Tibial artery (tissue), 4 donors: ENCODE results near the gene CLCN5.
"Not testable (repeated sequence)": the region's sequence is repeated elsewhere in the genome, so short reads cannot be mapped to it uniquely, and the experiment has no call there.

ENCODE experiments used
- DNase-seq, 2 donors: peaks; one replicate each; pipeline ENCODE4 v3.0.0-alpha.2; 2019
- H3K27ac ChIP-seq, 2 donors: fragments of 200-600 bp; sonication (generic) in 1 of 2; 1 replicate in 1 of 2; 2 replicates in 1 of 2; pipeline ENCODE4 v1.5.1; 2018 to 2019; ENCODE audit warnings: mild to moderate bottlenecking in 1 of 2
- H3K27me3 ChIP-seq, 2 donors: fragments of 200-600 bp; sonication (generic) in 1 of 2; one replicate each; pipeline versions ENCODE4 v1.5.1 to v1.6.0; 2016 to 2019
- H3K36me3 ChIP-seq, 3 donors: fragments of 200-600 bp; sonication (generic) in 2 of 3; one replicate each; pipeline ENCODE4 v1.5.1; 2016 to 2019; ENCODE audit warnings: mild to moderate bottlenecking in 2 of 3
- H3K4me1 ChIP-seq, 4 donors: fragments of 200-600 bp; sonication (generic) in 2 of 4; 1 replicate in 3 of 4; 2 replicates in 1 of 4; pipeline ENCODE4 v1.5.1; 2016 to 2019
- H3K4me3 ChIP-seq, 2 donors: fragments of 200-600 bp; sonication (generic) in 1 of 2; 1 replicate in 1 of 2; 2 replicates in 1 of 2; pipeline ENCODE4 v1.5.1; 2018 to 2019; ENCODE audit warnings: mild to moderate bottlenecking in 2 of 2
- H3K9me3 ChIP-seq, 3 donors: fragments of 200-600 bp; sonication (generic) in 1 of 3; one replicate each; pipeline ENCODE4 v1.5.1; 2016 to 2019
- CTCF ChIP-seq, 2 experiments: fragments of 200-600 bp in 1 of 2; fragments of 450-650 bp in 1 of 2; IDR thresholded peaks; one replicate each; pipeline ENCODE4 v1.5.1; 2017 to 2019; ENCODE audit warnings: antibody characterized with exemption in 2 of 2, mild to moderate bottlenecking in 1 of 2, moderate library complexity in 1 of 2
- intact Hi-C: fragments of 100-400 bp; cut with DNase I; formaldehyde crosslinking; loops from one replicate; pipeline ENCODE4 v1.15.0; 2023; ENCODE audit warnings: low total_unique reads

The CLCN5 gene

GRCh38 chrX:50002067-50002714 is 79.8 kb downstream of the CLCN5 start:
- Histone ChIP-seq H3K36me3 (no peaks in the 10 kb centered on the region), H3K4me1 (no peaks in the 10 kb centered on the region), H3K4me3 (no peak overlapping the region), H3K27me3 (no peaks in the 10 kb centered on the region), H3K9me3 (no peaks in the 10 kb centered on the region), H3K27ac (no peak overlapping the region)
- no peak for DNase-seq
- intact Hi-C loops: no loop called here
- TF ChIP-seq CTCF (IDR thresholded peaks at IDR 0.05): no peak

- DNase-seq: no peak
- Histone ChIP-seq H3K36me3 (no peaks in the 10 kb centered on the region), H3K4me1 (no peaks in the 10 kb centered on the region), H3K9me3 (no peaks in the 10 kb centered on the region), H3K4me3 (no peak overlapping the region), H3K27ac (no peak overlapping the region), H3K27me3 (no peaks in the 10 kb centered on the region)
- intact Hi-C loops: no loop called here
- no peak for TF ChIP-seq CTCF (IDR thresholded peaks at IDR 0.05)
Measured at GRCh38 chrX:50003467-50003866, 81.1 kb downstream of the CLCN5 start.

- Histone ChIP-seq H3K4me1 (no peaks in the 10 kb centered on the region), H3K27ac (no peak overlapping the region), H3K36me3 (no peaks in the 10 kb centered on the region), H3K9me3 (no peaks in the 10 kb centered on the region), H3K4me3 (no peak overlapping the region), H3K27me3 (no peaks in the 10 kb centered on the region)
- no peak for TF ChIP-seq CTCF (IDR thresholded peaks at IDR 0.05)
- DNase-seq: no peak
- intact Hi-C loops: no loop called here
Measured at GRCh38 chrX:50003927-50004326, 81.5 kb downstream of the CLCN5 start.

GRCh38 chrX:50025591-50025990 is 103.2 kb downstream of the CLCN5 start:
- H3K4me3 ChIP-seq, H3K27ac ChIP-seq, H3K9me3 ChIP-seq, DNase-seq, H3K36me3 ChIP-seq, H3K4me1 ChIP-seq, intact Hi-C loops, H3K27me3 ChIP-seq: not testable (repeated sequence)

GRCh38 chrX:50035126-50035525 is 112.7 kb downstream of the CLCN5 start:
- no peak overlapping the region for H3K27ac ChIP-seq
- intact Hi-C loops: no loop called here
- no peaks in the 10 kb centered on the region for H3K27me3 ChIP-seq
- H3K36me3 ChIP-seq: no peaks in the 10 kb centered on the region
- no peak overlapping the region for H3K4me3 ChIP-seq
- TF ChIP-seq CTCF (IDR thresholded peaks at IDR 0.05): no peak
- peaks cover 0 to 3% (median 0%) of the 10 kb centered on the region in 4 donors for H3K4me1 ChIP-seq
- no peak for DNase-seq
- H3K9me3 ChIP-seq: no peaks in the 10 kb centered on the region

GRCh38 chrX:50036426-50036825 is 114.0 kb downstream of the CLCN5 start:
- Histone ChIP-seq H3K27me3 (no peaks in the 10 kb centered on the region), H3K27ac (no peak overlapping the region), H3K9me3 (no peaks in the 10 kb centered on the region), H3K4me1 (peaks cover 0 to 3% (median 0%) of the 10 kb centered on the region in 4 donors), H3K4me3 (no peak overlapping the region), H3K36me3 (no peaks in the 10 kb centered on the region)
- no peak for DNase-seq
- intact Hi-C loops: no loop called here
- TF ChIP-seq CTCF (IDR thresholded peaks at IDR 0.05): no peak
